GM23338 (cell line): ENCODE measurements around the gene SHFL. TPM values are rescaled to one million over a fixed set of nuclear protein-coding genes. Genes with fewer than 3 reads are reported as not detected.

Source experiments
- ATAC-seq: fragments of 200-7000 bp; cut with Tn5 transposase; 3 replicates; pipeline ENCODE4 v1.9.1; 2020
- DNase-seq: peaks from one replicate; pipeline ENCODE4 v3.0.0-alpha.2; 2015; ENCODE audit warnings: low spot score
- H2AFZ ChIP-seq: fragments of 200-600 bp; sonication (generic); 2 replicates; pipeline ENCODE4 v1.8.0; 2016; ENCODE audit warnings: antibody characterized with exemption, mild to moderate bottlenecking, moderate library complexity
- H3F3A ChIP-seq: fragments of 200-600 bp; sonication (generic); replicated peaks from 2 replicates; pipeline ENCODE4 v1.8.0; 2017; ENCODE audit warnings: antibody characterized with exemption, mixed run types, low read depth
- H3K27ac ChIP-seq: fragments of 200-600 bp; sonication (generic); 2 replicates; pipeline ENCODE4 v1.6.1; 2016; ENCODE audit warnings: low read depth
- H3K27me3 ChIP-seq: fragments of 200-600 bp; sonication (generic); 2 replicates; pipeline ENCODE4 v1.8.0; 2016; ENCODE audit warnings: mild to moderate bottlenecking, mixed run types, moderate library complexity; ENCODE audit not compliant: insufficient read depth
- H3K36me3 ChIP-seq: fragments of 200-600 bp; sonication (generic); 2 replicates; pipeline ENCODE4 v1.8.0; 2016; ENCODE audit warnings: mild to moderate bottlenecking; ENCODE audit not compliant: insufficient read depth
- H3K4me1 ChIP-seq: fragments of 200-600 bp; sonication (generic); 2 replicates; pipeline ENCODE4 v1.8.0; 2016; ENCODE audit warnings: mild to moderate bottlenecking, moderate library complexity; ENCODE audit not compliant: insufficient read depth
- H3K4me2 ChIP-seq: fragments of 200-600 bp; sonication (generic); 2 replicates; pipeline ENCODE4 v1.7.1; 2017; ENCODE audit warnings: mixed run types
- H3K4me3 ChIP-seq: fragments of 200-600 bp; sonication (generic); 2 replicates; pipeline ENCODE4 v1.6.1; 2016; ENCODE audit warnings: mixed run types
- H3K79me2 ChIP-seq: fragments of 200-600 bp; sonication (generic); replicated peaks from 2 replicates; pipeline ENCODE4 v1.8.0; 2017; ENCODE audit warnings: mild to moderate bottlenecking; ENCODE audit not compliant: insufficient read depth
- H3K9me2 ChIP-seq: fragments of 200-600 bp; sonication (generic); 2 replicates; pipeline ENCODE4 v1.8.0; 2017; ENCODE audit not compliant: insufficient read depth
- H4K20me1 ChIP-seq: fragments of 200-600 bp; sonication (generic); replicated peaks from 2 replicates; pipeline ENCODE4 v1.8.0; 2017; ENCODE audit warnings: mild to moderate bottlenecking; ENCODE audit not compliant: insufficient read depth
- H3K27ac Mint-ChIP-seq: 2 replicates; pipeline ENCODE4 v1.8.0; 2020; ENCODE audit warnings: inconsistent platforms, mild to moderate bottlenecking, moderate library complexity, mixed read lengths
- H3K27me3 Mint-ChIP-seq: 3 replicates; pipeline ENCODE4 v1.8.0; 2022; ENCODE audit warnings: low read depth, mild to moderate bottlenecking, moderate library complexity, mixed read lengths, inconsistent platforms; ENCODE audit not compliant: insufficient read depth, poor library complexity
- H3K36me3 Mint-ChIP-seq: 3 replicates; pipeline ENCODE4 v1.8.0; 2021; ENCODE audit warnings: low read depth, mild to moderate bottlenecking, inconsistent platforms, moderate library complexity, mixed read lengths
- H3K4me1 Mint-ChIP-seq: 3 replicates; pipeline ENCODE4 v1.8.0; 2020; ENCODE audit warnings: mild to moderate bottlenecking, inconsistent platforms, mixed read lengths
- H3K4me3 Mint-ChIP-seq: 3 replicates; pipeline ENCODE4 v1.8.0; 2021; ENCODE audit warnings: moderate library complexity, mild to moderate bottlenecking, inconsistent platforms, mixed read lengths
- H3K9me3 Mint-ChIP-seq: 3 replicates; pipeline ENCODE4 v1.8.0; 2020; ENCODE audit warnings: moderate library complexity, mild to moderate bottlenecking, inconsistent platforms, mixed read lengths
- CREB1 ChIP-seq: fragments of 250-450 bp; sonication (Bioruptor Pico); IDR thresholded peaks from 2 replicates; pipeline ENCODE4 v1.5.0; 2020; ENCODE audit warnings: low read depth, mild to moderate bottlenecking, moderate library complexity
- EZH2 ChIP-seq: fragments of 200-600 bp; sonication (generic); IDR thresholded peaks from one replicate; pipeline ENCODE4 v1.8.0; 2017; ENCODE audit warnings: antibody characterized with exemption, mild to moderate bottlenecking, low read depth; ENCODE audit not compliant: unreplicated experiment
- JUNB ChIP-seq: IDR thresholded peaks from one replicate; pipeline ENCODE4 v1.6.1; 2016; ENCODE audit warnings: antibody characterized with exemption; ENCODE audit not compliant: unreplicated experiment
- NANOG ChIP-seq: IDR thresholded peaks from 2 replicates; pipeline ENCODE4 v1.6.1; 2016; ENCODE audit warnings: antibody characterized with exemption, borderline replicate concordance
- POLR2AphosphoS5 ChIP-seq: IDR thresholded peaks from 2 replicates; pipeline ENCODE4 v1.6.1; 2016; ENCODE audit warnings: antibody characterized with exemption, low read depth
- REST ChIP-seq: IDR thresholded peaks from one replicate; pipeline ENCODE4 v1.6.1; 2018; ENCODE audit warnings: antibody characterized with exemption; ENCODE audit not compliant: unreplicated experiment
- ZNF114 ChIP-seq: fragments of 250-450 bp; sonication (Bioruptor Pico); IDR thresholded peaks from 2 replicates; pipeline ENCODE4 v1.5.0; 2020; ENCODE audit warnings: mild to moderate bottlenecking, moderate library complexity
- polyA plus RNA-seq: library from polyadenylated mRNA; unstranded; fragments of >200 nt; fragmentation: Nextera tagmentation; extraction: Ambion mirVana; gene quantifications from 2 replicates; pipeline ENCODE4 v1.2.1, GENCODE V29; 2016
- total RNA-seq: library from RNA; depleted of rRNA; stranded (reverse); fragments of >200 nt; shearing (Covaris generic); gene quantifications from 2 replicates; pipeline ENCODE4 v1.2.3, GENCODE V29; 2014
- TF ChIP-seq, protein P1 (sequence below): fragments of 250-450 bp; sonication (Bioruptor Pico); IDR thresholded peaks from 2 replicates; pipeline ENCODE4 v1.5.0; 2020; ENCODE audit warnings: mild to moderate bottlenecking, moderate library complexity
- TF ChIP-seq, protein P2 (sequence below), 2 experiments: fragments of 200-600 bp in 1 of 2; sonication (generic) in 1 of 2; conservative IDR thresholded peaks; 2 replicates each; pipeline versions ENCODE4 v1.5.1 to v1.6.1; 2016 to 2017; ENCODE audit warnings: antibody characterized with exemption in 2 of 2, low read depth in 2 of 2, mild to moderate bottlenecking in 2 of 2, moderate library complexity in 1 of 2
- TF ChIP-seq, protein P3 (sequence below): IDR thresholded peaks from 2 replicates; pipeline ENCODE4 v1.6.1; 2016; ENCODE audit warnings: antibody characterized with exemption

Gene SHFL
- total and polyA plus RNA-seq, 2 experiments from 2014 or later = 31.7 to 32.1 TPM

DNA sequence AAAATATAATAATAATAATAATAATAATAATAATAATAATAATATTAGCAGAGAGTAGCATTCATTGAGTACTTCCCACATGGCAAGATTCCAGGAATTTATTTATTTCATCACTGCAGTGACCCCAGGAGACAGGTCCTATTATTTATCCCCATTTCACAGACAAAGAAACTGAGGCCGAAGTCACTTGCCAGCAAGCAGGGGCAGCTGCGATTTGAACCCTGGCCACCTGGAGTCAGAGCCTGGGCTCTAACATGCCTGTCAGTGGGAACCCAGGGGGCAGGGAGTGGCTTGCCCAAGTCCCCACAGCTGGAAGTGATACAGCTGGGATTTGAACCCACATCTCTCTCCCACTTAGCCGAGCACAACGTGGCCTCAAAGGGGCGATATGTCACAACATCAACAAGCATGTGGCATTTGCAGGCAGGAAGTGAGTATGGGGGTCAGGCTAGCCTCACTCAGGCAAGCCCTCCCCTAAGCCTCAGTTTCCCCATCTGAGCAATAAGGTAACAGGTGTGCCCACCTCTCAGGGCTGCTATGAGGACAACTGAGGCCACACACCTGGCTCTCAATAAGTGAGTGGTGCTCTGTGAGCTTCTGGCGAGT lies 2.9 kb downstream of the SHFL start:
- H3K36me3 ChIP-seq = no peaks in the 10 kb centered on the region
- no peak overlapping the region for H3K27ac ChIP-seq
- no peak overlapping the region for H2AFZ ChIP-seq
- Mint-ChIP-seq H3K36me3 (peaks cover 15% of the 10 kb centered on the region), H3K4me3 (no peak overlapping the region), H3K4me1 (no peaks in the 10 kb centered on the region; the same call in 2 of the 3 replicates), H3K27me3 (peaks cover 10% of the 10 kb centered on the region), H3K9me3 (no peaks in the 10 kb centered on the region; the same call in 2 of the 3 replicates), H3K27ac (no peak overlapping the region)
- ATAC-seq = no peak
- H4K20me1 ChIP-seq = peaks cover 8% of the 10 kb centered on the region; the same call in 1 of the 2 replicates
- no peak overlapping the region for H3K4me3 ChIP-seq
- H3K79me2 ChIP-seq = no peaks in the 10 kb centered on the region
- no peaks in the 10 kb centered on the region for H3K9me2 ChIP-seq
- no peaks in the 10 kb centered on the region for H3F3A ChIP-seq
- H3K4me2 ChIP-seq = no peak overlapping the region
- H3K4me1 ChIP-seq = no peaks in the 10 kb centered on the region; the same call in 1 of the 2 replicates
- no peaks in the 10 kb centered on the region for H3K27me3 ChIP-seq
- no peak for DNase-seq
- TF ChIP-seq, protein P1, sequence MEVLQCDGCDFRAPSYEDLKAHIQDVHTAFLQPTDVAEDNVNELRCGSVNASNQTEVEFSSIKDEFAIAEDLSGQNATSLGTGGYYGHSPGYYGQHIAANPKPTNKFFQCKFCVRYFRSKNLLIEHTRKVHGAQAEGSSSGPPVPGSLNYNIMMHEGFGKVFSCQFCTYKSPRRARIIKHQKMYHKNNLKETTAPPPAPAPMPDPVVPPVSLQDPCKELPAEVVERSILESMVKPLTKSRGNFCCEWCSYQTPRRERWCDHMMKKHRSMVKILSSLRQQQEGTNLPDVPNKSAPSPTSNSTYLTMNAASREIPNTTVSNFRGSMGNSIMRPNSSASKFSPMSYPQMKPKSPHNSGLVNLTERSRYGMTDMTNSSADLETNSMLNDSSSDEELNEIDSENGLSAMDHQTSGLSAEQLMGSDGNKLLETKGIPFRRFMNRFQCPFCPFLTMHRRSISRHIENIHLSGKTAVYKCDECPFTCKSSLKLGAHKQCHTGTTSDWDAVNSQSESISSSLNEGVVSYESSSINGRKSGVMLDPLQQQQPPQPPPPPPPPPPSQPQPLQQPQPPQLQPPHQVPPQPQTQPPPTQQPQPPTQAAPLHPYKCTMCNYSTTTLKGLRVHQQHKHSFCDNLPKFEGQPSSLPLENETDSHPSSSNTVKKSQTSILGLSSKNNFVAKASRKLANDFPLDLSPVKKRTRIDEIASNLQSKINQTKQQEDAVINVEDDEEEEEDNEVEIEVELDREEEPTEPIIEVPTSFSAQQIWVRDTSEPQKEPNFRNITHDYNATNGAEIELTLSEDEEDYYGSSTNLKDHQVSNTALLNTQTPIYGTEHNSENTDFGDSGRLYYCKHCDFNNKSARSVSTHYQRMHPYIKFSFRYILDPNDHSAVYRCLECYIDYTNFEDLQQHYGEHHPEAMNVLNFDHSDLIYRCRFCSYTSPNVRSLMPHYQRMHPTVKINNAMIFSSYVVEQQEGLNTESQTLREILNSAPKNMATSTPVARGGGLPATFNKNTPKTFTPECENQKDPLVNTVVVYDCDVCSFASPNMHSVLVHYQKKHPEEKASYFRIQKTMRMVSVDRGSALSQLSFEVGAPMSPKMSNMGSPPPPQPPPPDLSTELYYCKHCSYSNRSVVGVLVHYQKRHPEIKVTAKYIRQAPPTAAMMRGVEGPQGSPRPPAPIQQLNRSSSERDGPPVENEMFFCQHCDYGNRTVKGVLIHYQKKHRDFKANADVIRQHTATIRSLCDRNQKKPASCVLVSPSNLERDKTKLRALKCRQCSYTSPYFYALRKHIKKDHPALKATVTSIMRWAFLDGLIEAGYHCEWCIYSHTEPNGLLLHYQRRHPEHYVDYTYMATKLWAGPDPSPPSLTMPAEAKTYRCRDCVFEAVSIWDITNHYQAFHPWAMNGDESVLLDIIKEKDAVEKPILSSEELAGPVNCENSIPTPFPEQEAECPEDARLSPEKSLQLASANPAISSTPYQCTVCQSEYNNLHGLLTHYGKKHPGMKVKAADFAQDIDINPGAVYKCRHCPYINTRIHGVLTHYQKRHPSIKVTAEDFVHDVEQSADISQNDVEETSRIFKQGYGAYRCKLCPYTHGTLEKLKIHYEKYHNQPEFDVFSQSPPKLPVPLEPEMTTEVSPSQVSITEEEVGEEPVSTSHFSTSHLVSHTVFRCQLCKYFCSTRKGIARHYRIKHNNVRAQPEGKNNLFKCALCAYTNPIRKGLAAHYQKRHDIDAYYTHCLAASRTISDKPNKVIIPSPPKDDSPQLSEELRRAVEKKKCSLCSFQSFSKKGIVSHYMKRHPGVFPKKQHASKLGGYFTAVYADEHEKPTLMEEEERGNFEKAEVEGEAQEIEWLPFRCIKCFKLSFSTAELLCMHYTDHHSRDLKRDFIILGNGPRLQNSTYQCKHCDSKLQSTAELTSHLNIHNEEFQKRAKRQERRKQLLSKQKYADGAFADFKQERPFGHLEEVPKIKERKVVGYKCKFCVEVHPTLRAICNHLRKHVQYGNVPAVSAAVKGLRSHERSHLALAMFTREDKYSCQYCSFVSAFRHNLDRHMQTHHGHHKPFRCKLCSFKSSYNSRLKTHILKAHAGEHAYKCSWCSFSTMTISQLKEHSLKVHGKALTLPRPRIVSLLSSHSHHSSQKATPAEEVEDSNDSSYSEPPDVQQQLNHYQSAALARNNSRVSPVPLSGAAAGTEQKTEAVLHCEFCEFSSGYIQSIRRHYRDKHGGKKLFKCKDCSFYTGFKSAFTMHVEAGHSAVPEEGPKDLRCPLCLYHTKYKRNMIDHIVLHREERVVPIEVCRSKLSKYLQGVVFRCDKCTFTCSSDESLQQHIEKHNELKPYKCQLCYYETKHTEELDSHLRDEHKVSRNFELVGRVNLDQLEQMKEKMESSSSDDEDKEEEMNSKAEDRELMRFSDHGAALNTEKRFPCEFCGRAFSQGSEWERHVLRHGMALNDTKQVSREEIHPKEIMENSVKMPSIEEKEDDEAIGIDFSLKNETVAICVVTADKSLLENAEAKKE = no peak
- no peak for TF ChIP-seq NANOG
- no peak for TF ChIP-seq POLR2AphosphoS5
- TF ChIP-seq, protein P2, sequence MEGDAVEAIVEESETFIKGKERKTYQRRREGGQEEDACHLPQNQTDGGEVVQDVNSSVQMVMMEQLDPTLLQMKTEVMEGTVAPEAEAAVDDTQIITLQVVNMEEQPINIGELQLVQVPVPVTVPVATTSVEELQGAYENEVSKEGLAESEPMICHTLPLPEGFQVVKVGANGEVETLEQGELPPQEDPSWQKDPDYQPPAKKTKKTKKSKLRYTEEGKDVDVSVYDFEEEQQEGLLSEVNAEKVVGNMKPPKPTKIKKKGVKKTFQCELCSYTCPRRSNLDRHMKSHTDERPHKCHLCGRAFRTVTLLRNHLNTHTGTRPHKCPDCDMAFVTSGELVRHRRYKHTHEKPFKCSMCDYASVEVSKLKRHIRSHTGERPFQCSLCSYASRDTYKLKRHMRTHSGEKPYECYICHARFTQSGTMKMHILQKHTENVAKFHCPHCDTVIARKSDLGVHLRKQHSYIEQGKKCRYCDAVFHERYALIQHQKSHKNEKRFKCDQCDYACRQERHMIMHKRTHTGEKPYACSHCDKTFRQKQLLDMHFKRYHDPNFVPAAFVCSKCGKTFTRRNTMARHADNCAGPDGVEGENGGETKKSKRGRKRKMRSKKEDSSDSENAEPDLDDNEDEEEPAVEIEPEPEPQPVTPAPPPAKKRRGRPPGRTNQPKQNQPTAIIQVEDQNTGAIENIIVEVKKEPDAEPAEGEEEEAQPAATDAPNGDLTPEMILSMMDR (conservative IDR thresholded peaks at IDR 0.05; ENCODE audit: low read depth in 2 of 2) = no peak; a peak in 1 of 4 replicates
- no peak for TF ChIP-seq CREB1 (CRISPR knock-in tag)
- no peak for TF ChIP-seq ZNF114
- TF ChIP-seq, protein P3, sequence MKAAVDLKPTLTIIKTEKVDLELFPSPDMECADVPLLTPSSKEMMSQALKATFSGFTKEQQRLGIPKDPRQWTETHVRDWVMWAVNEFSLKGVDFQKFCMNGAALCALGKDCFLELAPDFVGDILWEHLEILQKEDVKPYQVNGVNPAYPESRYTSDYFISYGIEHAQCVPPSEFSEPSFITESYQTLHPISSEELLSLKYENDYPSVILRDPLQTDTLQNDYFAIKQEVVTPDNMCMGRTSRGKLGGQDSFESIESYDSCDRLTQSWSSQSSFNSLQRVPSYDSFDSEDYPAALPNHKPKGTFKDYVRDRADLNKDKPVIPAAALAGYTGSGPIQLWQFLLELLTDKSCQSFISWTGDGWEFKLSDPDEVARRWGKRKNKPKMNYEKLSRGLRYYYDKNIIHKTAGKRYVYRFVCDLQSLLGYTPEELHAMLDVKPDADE = no peak
- no peak for TF ChIP-seq EZH2
- no peak for TF ChIP-seq REST
- no peak for TF ChIP-seq JUNB
